NCI-H146 treated with DMSO at 0.1 percent for 48 hours (cell line): Measurements from ENCODE around the gene TPCN2.
A peak's percentile ranks its signal among the peaks of the same experiment; 100 is the strongest.

Experiments
- DNase-seq: peaks from one replicate; lab custom pipeline; 2025; ENCODE audit not compliant: unreplicated experiment; lab: John Stamatoyannopoulos, UW

Gene TPCN2

GRCh38 chr11:69108559-69108958 is 59.8 kb downstream of the TPCN2 start:
- DNase-seq = no peak

- DNase-seq = no peak
These were observed 60.4 kb downstream of the TPCN2 start for GRCh38 chr11:69109101-69109500.

GRCh38 chr11:69110451-69110850 is 61.7 kb downstream of the TPCN2 start:
- no peak for DNase-seq

- no peak for DNase-seq
These were observed 63.2 kb downstream of the TPCN2 start for GRCh38 chr11:69111624-69112542.

- no peak for DNase-seq
These were observed 64.5 kb downstream of the TPCN2 start for GRCh38 chr11:69113226-69113625.

GRCh38 chr11:69113646-69114340 is 65.1 kb downstream of the TPCN2 start:
- DNase-seq = no peak

GRCh38 chr11:69114362-69114761 is 65.6 kb downstream of the TPCN2 start:
- DNase-seq = no peak

GRCh38 chr11:69114811-69115523 is 66.2 kb downstream of the TPCN2 start:
- no peak for DNase-seq

GRCh38 chr11:69115586-69116560 is 67.1 kb downstream of the TPCN2 start:
- no peak for DNase-seq

- no peak for DNase-seq
These were observed 67.9 kb downstream of the TPCN2 start for GRCh38 chr11:69116671-69117070.

- no peak for DNase-seq
These were observed 70.5 kb downstream of the TPCN2 start for GRCh38 chr11:69119190-69119589.

- no peak for DNase-seq
These were observed 71.6 kb downstream of the TPCN2 start for GRCh38 chr11:69120096-69120875.

GRCh38 chr11:69121021-69121420 is 72.3 kb downstream of the TPCN2 start:
- DNase-seq = no peak

- no peak for DNase-seq
These were observed 73.0 kb downstream of the TPCN2 start for GRCh38 chr11:69121621-69122325.

GRCh38 chr11:69122326-69122629 is 73.5 kb downstream of the TPCN2 start:
- no peak for DNase-seq

GRCh38 chr11:69122630-69123431 is 74.1 kb downstream of the TPCN2 start:
- peak; percentile 10 for DNase-seq

GRCh38 chr11:69123593-69124545 is 75.1 kb downstream of the TPCN2 start:
- DNase-seq = no peak
